ENCODE results near the gene CORO2A. TPM values are rescaled to one million over a fixed set of nuclear protein-coding genes. Genes with fewer than 3 reads are reported as not detected.
A peak's percentile ranks its signal among the peaks of the same experiment; 100 is the strongest.

Gene CORO2A
- total RNA-seq, 4 donors from 2014 or later: 0.42 to 2.7 (median 1.9) TPM

GRCh38 chr9:98142182-98142907, 50.1 kb downstream of the CORO2A start:
- WGBS: 70% methylated on average over 13 of the region's 13 CpGs
- Histone ChIP-seq H3K27me3 (peaks cover 0 to 3% (median 0%) of the 10 kb centered on the region in 4 donors), H3K4me3 (no peak overlapping the region), H3K4me1 (no peaks in the 10 kb centered on the region), H3K36me3 (no peaks in the 10 kb centered on the region), H3K9me3 (no peaks in the 10 kb centered on the region), H3K27ac (replicated peaks in 1 of 4) (peak overlapping the region in 1 of 4 donors; percentile 26)
- no peak for DNase-seq (ENCODE audit: extremely low spot score)
- intact Hi-C loops (cut with DNase I): no loop called here
- TF ChIP-seq POLR2A (IDR thresholded peaks at IDR 0.05; ENCODE audit: low read depth) (no peak), CTCF (IDR thresholded peaks at IDR 0.05) (no peak), POLR2AphosphoS5 (IDR thresholded peaks at IDR 0.05) (no peak), EP300 (IDR thresholded peaks at IDR 0.05) (no peak)

GRCh38 chr9:98140503-98140902, 51.9 kb downstream of the CORO2A start:
- WGBS: 90% methylated on average over 5 of the region's 5 CpGs
- H3K9me3 ChIP-seq: no peaks in the 10 kb centered on the region
- H3K27ac ChIP-seq (replicated peaks in 1 of 4): no peak overlapping the region
- no peaks in the 10 kb centered on the region for H3K4me1 ChIP-seq
- TF ChIP-seq CTCF (IDR thresholded peaks at IDR 0.05) (no peak), POLR2A (IDR thresholded peaks at IDR 0.05; ENCODE audit: low read depth) (no peak), POLR2AphosphoS5 (IDR thresholded peaks at IDR 0.05) (no peak), EP300 (IDR thresholded peaks at IDR 0.05) (no peak)
- intact Hi-C loops (cut with DNase I): no loop called here
- no peak overlapping the region for H3K4me3 ChIP-seq
- no peaks in the 10 kb centered on the region for H3K36me3 ChIP-seq
- no peak for DNase-seq (ENCODE audit: extremely low spot score)
- H3K27me3 ChIP-seq: no peaks in the 10 kb centered on the region

- no peak for TF ChIP-seq POLR2A (IDR thresholded peaks at IDR 0.05; ENCODE audit: low read depth)
- no peak for TF ChIP-seq EP300 (IDR thresholded peaks at IDR 0.05)
- TF ChIP-seq CTCF (IDR thresholded peaks at IDR 0.05): no peak
- no peak for TF ChIP-seq POLR2AphosphoS5 (IDR thresholded peaks at IDR 0.05)
- no peak overlapping the region for H3K27ac ChIP-seq (replicated peaks in 1 of 4)
- no peaks in the 10 kb centered on the region for H3K27me3 ChIP-seq
- H3K36me3 ChIP-seq: peaks cover 0 to 6% (median 0%) of the 10 kb centered on the region in 4 donors
- intact Hi-C loops (cut with DNase I): no loop called here
- H3K9me3 ChIP-seq: no peaks in the 10 kb centered on the region
- no peaks in the 10 kb centered on the region for H3K4me1 ChIP-seq
- DNase-seq (ENCODE audit: extremely low spot score): no peak
- no peak overlapping the region for H3K4me3 ChIP-seq
Measured at GRCh38 chr9:98136489-98136888, 55.9 kb downstream of the CORO2A start.

- WGBS: 83% methylated on average over 7 of the region's 7 CpGs
- peak; percentile 86 for DNase-seq (ENCODE audit: extremely low spot score)
- Histone ChIP-seq H3K27ac (replicated peaks in 1 of 4) (no peak overlapping the region), H3K4me1 (no peaks in the 10 kb centered on the region), H3K27me3 (no peaks in the 10 kb centered on the region), H3K9me3 (no peaks in the 10 kb centered on the region), H3K4me3 (no peak overlapping the region), H3K36me3 (peaks cover 0 to 6% (median 0%) of the 10 kb centered on the region in 4 donors)
- intact Hi-C loops (cut with DNase I): no loop called here
- no peak for TF ChIP-seq POLR2AphosphoS5 (IDR thresholded peaks at IDR 0.05)
Measured at GRCh38 chr9:98135938-98136337, 56.5 kb downstream of the CORO2A start.

- Histone ChIP-seq H3K27me3 (no peaks in the 10 kb centered on the region), H3K9me3 (no peaks in the 10 kb centered on the region), H3K27ac (replicated peaks in 1 of 4) (no peak overlapping the region), H3K4me1 (no peaks in the 10 kb centered on the region), H3K36me3 (peaks cover 0 to 6% (median 0%) of the 10 kb centered on the region in 4 donors), H3K4me3 (no peak overlapping the region)
- no peak for DNase-seq (ENCODE audit: extremely low spot score)
- 83% methylated on average over 4 of the region's 4 CpGs for WGBS
- TF ChIP-seq POLR2A (IDR thresholded peaks at IDR 0.05; ENCODE audit: low read depth): no peak
- TF ChIP-seq POLR2AphosphoS5 (IDR thresholded peaks at IDR 0.05): no peak
- no peak for TF ChIP-seq EP300 (IDR thresholded peaks at IDR 0.05)
- TF ChIP-seq CTCF (IDR thresholded peaks at IDR 0.05): no peak
- intact Hi-C loops (cut with DNase I): no loop called here
Measured at GRCh38 chr9:98135558-98135934, 56.9 kb downstream of the CORO2A start.

Data from esophagus muscularis mucosa (tissue), 4 donors.